ENCODE measurements around the gene CACNG6. TPM values are rescaled to one million over a fixed set of nuclear protein-coding genes. Genes with fewer than 3 reads are reported as not detected.

The CACNG6 gene
- total and polyA plus RNA-seq, 2 experiments from 2014 or later = not detected

GRCh38 chr19:54010474-54010873 is 19.0 kb downstream of the CACNG6 start:
- DNase-seq = no peak
- no peaks in the 10 kb centered on the region for H3K9me2 ChIP-seq (ENCODE audit: insufficient read depth)
- H3K4me3 ChIP-seq = no peak overlapping the region
- H3K79me2 ChIP-seq (ENCODE audit: insufficient read depth) = no peaks in the 10 kb centered on the region
- H2AFZ ChIP-seq = no peak overlapping the region
- in situ Hi-C loops (cut with MboI) = no loop called here
- H3K27me3 ChIP-seq (replicated peaks; ENCODE audit: insufficient read depth) = no peaks in the 10 kb centered on the region
- H3K36me3 ChIP-seq (ENCODE audit: low read depth) = no peaks in the 10 kb centered on the region
- H3K9me3 ChIP-seq (ENCODE audit: low read depth) = no peaks in the 10 kb centered on the region
- H3K9ac ChIP-seq = no peak overlapping the region
- H3K4me2 ChIP-seq (ENCODE audit: unreplicated experiment) = no peak overlapping the region
- 93 to 94% methylated on average over 6 of the region's 6 CpGs for WGBS, 2 experiments (ENCODE audit: low coverage in 1 of 2, low lambda C conversion rate in 2 of 2, missing lambda C conversion rate in 2 of 2)
- H3K27ac ChIP-seq = no peak overlapping the region
- no peaks in the 10 kb centered on the region for H4K20me1 ChIP-seq (ENCODE audit: insufficient read depth)
- peaks cover 10% of the 10 kb centered on the region; the same call in 1 of the 2 replicates for H3K4me1 ChIP-seq (ENCODE audit: insufficient read depth)
- TF ChIP-seq EZH2 (IDR thresholded peaks at IDR 0.05; ENCODE audit: insufficient read depth, poor library complexity, severe bottlenecking) (no peak), EZH2phosphoT487 (IDR thresholded peaks at IDR 0.05; ENCODE audit: insufficient read depth, low read depth) (no peak)
- 0 out of 2 replicates have a peak, but pooled peaks cover 6% of the 10 kb centered on the region for H3F3A ChIP-seq (ENCODE audit: insufficient read depth)

- no peaks in the 10 kb centered on the region for H3K79me2 ChIP-seq (ENCODE audit: insufficient read depth)
- in situ Hi-C loops (cut with MboI) = no loop called here
- no peaks in the 10 kb centered on the region for H3K9me2 ChIP-seq (ENCODE audit: insufficient read depth)
- TF ChIP-seq EZH2phosphoT487 (IDR thresholded peaks at IDR 0.05; ENCODE audit: insufficient read depth, low read depth) (no peak), EZH2 (IDR thresholded peaks at IDR 0.05; ENCODE audit: insufficient read depth, poor library complexity, severe bottlenecking) (no peak)
- no peak for DNase-seq
- no peak overlapping the region for H3K27ac ChIP-seq
- 0 out of 2 replicates have a peak, but pooled peaks cover 6% of the 10 kb centered on the region for H3F3A ChIP-seq (ENCODE audit: insufficient read depth)
- no peak overlapping the region for H3K4me2 ChIP-seq (ENCODE audit: unreplicated experiment)
- no peak overlapping the region for H3K4me3 ChIP-seq
- no peak overlapping the region for H2AFZ ChIP-seq
- no peak overlapping the region for H3K9ac ChIP-seq
- no peaks in the 10 kb centered on the region for H3K9me3 ChIP-seq (ENCODE audit: low read depth)
- no peaks in the 10 kb centered on the region for H3K27me3 ChIP-seq (replicated peaks; ENCODE audit: insufficient read depth)
- WGBS, 2 experiments (ENCODE audit: low coverage in 1 of 2, low lambda C conversion rate in 2 of 2, missing lambda C conversion rate in 2 of 2) = 18 to 21% methylated on average over 32 to 35 of the region's 36 CpGs
- no peaks in the 10 kb centered on the region for H3K36me3 ChIP-seq (ENCODE audit: low read depth)
- H3K4me1 ChIP-seq (ENCODE audit: insufficient read depth) = peaks cover 10% of the 10 kb centered on the region; the same call in 1 of the 2 replicates
- no peaks in the 10 kb centered on the region for H4K20me1 ChIP-seq (ENCODE audit: insufficient read depth)
Observed at GRCh38 chr19:54011507-54012211, 20.2 kb downstream of the CACNG6 start.

GRCh38 chr19:54013866-54014265 is 22.4 kb downstream of the CACNG6 start:
- no peaks in the 10 kb centered on the region for H3K27me3 ChIP-seq (replicated peaks; ENCODE audit: insufficient read depth)
- no peaks in the 10 kb centered on the region for H4K20me1 ChIP-seq (ENCODE audit: insufficient read depth)
- H3K9me3 ChIP-seq (ENCODE audit: low read depth) = no peaks in the 10 kb centered on the region
- TF ChIP-seq EZH2 (IDR thresholded peaks at IDR 0.05; ENCODE audit: insufficient read depth, poor library complexity, severe bottlenecking) (no peak), EZH2phosphoT487 (IDR thresholded peaks at IDR 0.05; ENCODE audit: insufficient read depth, low read depth) (no peak)
- DNase-seq = no peak
- H3K27ac ChIP-seq = no peak overlapping the region
- H3K4me1 ChIP-seq (ENCODE audit: insufficient read depth) = peaks cover 3% of the 10 kb centered on the region
- WGBS, 2 experiments (ENCODE audit: low coverage in 1 of 2, low lambda C conversion rate in 2 of 2, missing lambda C conversion rate in 2 of 2) = 64 to 75% methylated on average over 8 of the region's 8 CpGs
- H3K4me2 ChIP-seq (ENCODE audit: unreplicated experiment) = no peak overlapping the region
- H3K4me3 ChIP-seq = no peak overlapping the region
- no peak overlapping the region for H3K9ac ChIP-seq
- in situ Hi-C loops (cut with MboI) = no loop called here
- H3F3A ChIP-seq (ENCODE audit: insufficient read depth) = 0 out of 2 replicates have a peak, but pooled peaks cover 1% of the 10 kb centered on the region
- no peak overlapping the region for H2AFZ ChIP-seq
- H3K9me2 ChIP-seq (ENCODE audit: insufficient read depth) = no peaks in the 10 kb centered on the region
- H3K36me3 ChIP-seq (ENCODE audit: low read depth) = no peaks in the 10 kb centered on the region
- H3K79me2 ChIP-seq (ENCODE audit: insufficient read depth) = no peaks in the 10 kb centered on the region

GRCh38 chr19:54014920-54015560 is 23.6 kb downstream of the CACNG6 start:
- Histone ChIP-seq H3K27ac (no peak overlapping the region), H3K9me3 (ENCODE audit: low read depth) (no peaks in the 10 kb centered on the region), H3K36me3 (ENCODE audit: low read depth) (no peaks in the 10 kb centered on the region), H3K79me2 (ENCODE audit: insufficient read depth) (no peaks in the 10 kb centered on the region), H3K4me1 (ENCODE audit: insufficient read depth) (peaks cover 14% of the 10 kb centered on the region), H3K4me3 (no peak overlapping the region), H4K20me1 (ENCODE audit: insufficient read depth) (no peaks in the 10 kb centered on the region), H3K9me2 (ENCODE audit: insufficient read depth) (no peaks in the 10 kb centered on the region), H2AFZ (no peak overlapping the region), H3K4me2 (ENCODE audit: unreplicated experiment) (no peak overlapping the region), H3K27me3 (replicated peaks; ENCODE audit: insufficient read depth) (no peaks in the 10 kb centered on the region), H3F3A (ENCODE audit: insufficient read depth) (peaks cover 9% of the 10 kb centered on the region; the same call in 1 of the 2 replicates), H3K9ac (no peak overlapping the region)
- TF ChIP-seq EZH2phosphoT487 (IDR thresholded peaks at IDR 0.05; ENCODE audit: insufficient read depth, low read depth) (no peak), EZH2 (IDR thresholded peaks at IDR 0.05; ENCODE audit: insufficient read depth, poor library complexity, severe bottlenecking) (no peak)
- in situ Hi-C loops (cut with MboI) = no loop called here
- 49 to 61% methylated on average over 19 of the region's 19 CpGs for WGBS, 2 experiments (ENCODE audit: low coverage in 1 of 2, low lambda C conversion rate in 2 of 2, missing lambda C conversion rate in 2 of 2)
- DNase-seq = no peak
